ENCODE results near the gene FAM89A. TPM values are rescaled to one million over a fixed set of nuclear protein-coding genes. Genes with fewer than 3 reads are reported as not detected.

FAM89A gene
- total and polyA plus RNA-seq, 2 donors (not counting 1 experiment from before 2014, with no cell fraction given), result 3.2 to 6.1 TPM

DNA sequence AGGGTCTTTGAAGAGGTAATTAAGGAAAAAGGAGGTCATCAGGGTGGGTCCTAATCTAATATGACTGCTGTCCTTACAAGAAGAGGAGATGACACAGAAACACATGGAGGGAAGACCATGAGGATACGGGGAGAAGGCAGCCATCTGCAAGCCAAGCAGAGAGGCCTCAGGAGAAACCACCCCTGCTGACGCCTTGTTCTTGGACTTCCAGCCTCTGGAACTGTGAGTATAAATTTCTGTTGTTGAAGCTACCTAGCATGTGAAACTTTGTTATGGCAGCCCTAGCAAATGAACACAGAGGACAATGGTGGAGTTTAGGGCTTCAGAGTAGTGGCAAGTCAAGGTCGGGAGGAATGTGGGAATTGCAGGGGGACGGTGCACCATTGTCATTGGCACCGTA lies 36.7 kb upstream of the FAM89A start:
- WGBS (ENCODE audit: insufficient coverage), result 86% methylated on average over 5 of the region's 5 CpGs
- Histone ChIP-seq H3K4me2 (replicated peaks; ENCODE audit: low read depth, low read length, poor library complexity, severe bottlenecking) (no peak overlapping the region), H4K20me1 (ENCODE audit: control insufficient read depth, insufficient read depth, low read length, poor library complexity, severe bottlenecking) (no peaks in the 10 kb centered on the region), H3K27ac (ENCODE audit: low read length in 2 of 2) (no peak overlapping the region), H3K4me3 (ENCODE audit: control extremely low read depth in 1 of 5, extremely low read depth in 1 of 5, insufficient read depth in 1 of 5, low read depth in 2 of 5, low read length in 4 of 5) (no peak overlapping the region), H3K27me3 (replicated peaks in 1 of 4; ENCODE audit: control extremely low read depth in 1 of 4, control insufficient read depth in 3 of 4, insufficient read depth in 4 of 4, low read length in 3 of 4) (peaks cover 0 to 2% (median 0%) of the 10 kb centered on the region in 4 experiments), H3K9me3 (ENCODE audit: control extremely low read depth in 1 of 3, control insufficient read depth in 2 of 3, insufficient read depth in 1 of 3, low read length in 2 of 3) (no peaks in the 10 kb centered on the region), H3K4me1 (ENCODE audit: control insufficient read depth in 2 of 2, insufficient read depth in 2 of 2, low read length in 2 of 2) (no peaks in the 10 kb centered on the region), H3K9ac (ENCODE audit: low read length) (no peak overlapping the region), H3K36me3 (replicated peaks in 1 of 2; ENCODE audit: control extremely low read depth in 1 of 2, control insufficient read depth in 1 of 2, extremely low read depth in 1 of 2, insufficient read depth in 2 of 2, low read length in 1 of 2) (no peaks in the 10 kb centered on the region), H2AFZ (ENCODE audit: insufficient read depth, low read depth, low read length, poor library complexity, severe bottlenecking) (no peak overlapping the region), H3K79me2 (ENCODE audit: control insufficient read depth, insufficient read depth, low read length) (no peaks in the 10 kb centered on the region)
- ChIA-PET CTCF (no interaction called here), POLR2A (no interaction called here)
- Mint-ChIP-seq H3K27ac (no peak overlapping the region), H3K9me3 (ENCODE audit: insufficient read depth) (no peaks in the 10 kb centered on the region), H3K27me3 (peaks cover 7% of the 10 kb centered on the region), H3K4me3 (no peak overlapping the region), H3K4me1 (no peaks in the 10 kb centered on the region)
- DNase-seq (no peak), ATAC-seq (ENCODE audit: low read depth) (no peak)
- intact Hi-C loops (cut with micrococcal nuclease), result no loop called here
- TF ChIP-seq, protein P1, sequence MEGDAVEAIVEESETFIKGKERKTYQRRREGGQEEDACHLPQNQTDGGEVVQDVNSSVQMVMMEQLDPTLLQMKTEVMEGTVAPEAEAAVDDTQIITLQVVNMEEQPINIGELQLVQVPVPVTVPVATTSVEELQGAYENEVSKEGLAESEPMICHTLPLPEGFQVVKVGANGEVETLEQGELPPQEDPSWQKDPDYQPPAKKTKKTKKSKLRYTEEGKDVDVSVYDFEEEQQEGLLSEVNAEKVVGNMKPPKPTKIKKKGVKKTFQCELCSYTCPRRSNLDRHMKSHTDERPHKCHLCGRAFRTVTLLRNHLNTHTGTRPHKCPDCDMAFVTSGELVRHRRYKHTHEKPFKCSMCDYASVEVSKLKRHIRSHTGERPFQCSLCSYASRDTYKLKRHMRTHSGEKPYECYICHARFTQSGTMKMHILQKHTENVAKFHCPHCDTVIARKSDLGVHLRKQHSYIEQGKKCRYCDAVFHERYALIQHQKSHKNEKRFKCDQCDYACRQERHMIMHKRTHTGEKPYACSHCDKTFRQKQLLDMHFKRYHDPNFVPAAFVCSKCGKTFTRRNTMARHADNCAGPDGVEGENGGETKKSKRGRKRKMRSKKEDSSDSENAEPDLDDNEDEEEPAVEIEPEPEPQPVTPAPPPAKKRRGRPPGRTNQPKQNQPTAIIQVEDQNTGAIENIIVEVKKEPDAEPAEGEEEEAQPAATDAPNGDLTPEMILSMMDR (IDR thresholded peaks at IDR 0.05), result no peak
- TF ChIP-seq EZH2 (IDR thresholded peaks at IDR 0.05; ENCODE audit: borderline replicate concordance, insufficient read depth, low read depth, low read length, poor library complexity, severe bottlenecking), result no peak

DNA sequence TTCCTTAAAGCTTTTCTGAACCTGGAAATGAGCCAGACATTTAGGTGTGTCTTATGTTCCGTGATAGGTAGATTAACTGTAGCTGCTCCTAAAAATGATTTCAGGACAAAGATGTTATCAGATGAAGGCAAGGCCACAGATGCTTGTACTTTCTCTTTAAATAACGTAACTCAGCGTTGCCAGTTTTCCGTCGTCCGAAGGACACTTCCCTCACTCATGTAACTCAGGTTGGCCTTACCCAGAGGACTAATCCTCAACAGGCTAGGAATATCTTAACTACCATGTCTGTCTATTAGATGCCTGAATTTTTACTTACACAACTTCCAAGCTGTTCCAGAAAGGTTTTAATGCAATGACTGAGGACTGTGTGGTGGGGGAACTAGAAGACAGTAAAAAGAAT lies 35.4 kb upstream of the FAM89A start:
- ChIA-PET POLR2A (no interaction called here), CTCF (no interaction called here)
- no peak overlapping the region for H3K27ac ChIP-seq (ENCODE audit: low read length in 2 of 2)
- DNase-seq (no peak), ATAC-seq (ENCODE audit: low read depth) (no peak)
- H3K9me3 Mint-ChIP-seq (ENCODE audit: insufficient read depth), result no peaks in the 10 kb centered on the region
- H3K4me1 Mint-ChIP-seq, result no peaks in the 10 kb centered on the region
- no peaks in the 10 kb centered on the region for H4K20me1 ChIP-seq (ENCODE audit: control insufficient read depth, insufficient read depth, low read length, poor library complexity, severe bottlenecking)
- H3K79me2 ChIP-seq (ENCODE audit: control insufficient read depth, insufficient read depth, low read length), result no peaks in the 10 kb centered on the region
- TF ChIP-seq, protein P1 (IDR thresholded peaks at IDR 0.05), result no peak
- TF ChIP-seq EZH2 (IDR thresholded peaks at IDR 0.05; ENCODE audit: borderline replicate concordance, insufficient read depth, low read depth, low read length, poor library complexity, severe bottlenecking), result no peak
- whole genome bisulfite sequencing (ENCODE audit: insufficient coverage), result 100% methylated on average over 1 of the region's 6 CpGs
- no peaks in the 10 kb centered on the region for H3K9me3 ChIP-seq (ENCODE audit: control extremely low read depth in 1 of 3, control insufficient read depth in 2 of 3, insufficient read depth in 1 of 3, low read length in 2 of 3)
- no peak overlapping the region for H3K9ac ChIP-seq (ENCODE audit: low read length)
- no peak overlapping the region for H3K4me3 Mint-ChIP-seq
- H3K4me1 ChIP-seq (ENCODE audit: control insufficient read depth in 2 of 2, insufficient read depth in 2 of 2, low read length in 2 of 2), result no peaks in the 10 kb centered on the region
- H3K27me3 ChIP-seq (replicated peaks in 1 of 4; ENCODE audit: control extremely low read depth in 1 of 4, control insufficient read depth in 3 of 4, insufficient read depth in 4 of 4, low read length in 3 of 4), result peaks cover 0 to 2% (median 0%) of the 10 kb centered on the region in 4 experiments
- no peaks in the 10 kb centered on the region for H3K36me3 ChIP-seq (replicated peaks in 1 of 2; ENCODE audit: control extremely low read depth in 1 of 2, control insufficient read depth in 1 of 2, extremely low read depth in 1 of 2, insufficient read depth in 2 of 2, low read length in 1 of 2)
- H3K27me3 Mint-ChIP-seq, result peaks cover 7% of the 10 kb centered on the region
- no peak overlapping the region for H3K27ac Mint-ChIP-seq
- H2AFZ ChIP-seq (ENCODE audit: insufficient read depth, low read depth, low read length, poor library complexity, severe bottlenecking), result no peak overlapping the region
- H3K4me2 ChIP-seq (replicated peaks; ENCODE audit: low read depth, low read length, poor library complexity, severe bottlenecking), result no peak overlapping the region
- intact Hi-C loops (cut with micrococcal nuclease), result no loop called here
- no peak overlapping the region for H3K4me3 ChIP-seq (ENCODE audit: control extremely low read depth in 1 of 5, extremely low read depth in 1 of 5, insufficient read depth in 1 of 5, low read depth in 2 of 5, low read length in 4 of 5)

Data from B cell (primary cell).